HepG2 (cell line): ENCODE measurements around the gene PCTP. TPM values are rescaled to one million over a fixed set of nuclear protein-coding genes. Genes with fewer than 3 reads are reported as not detected.
A peak's percentile ranks its signal among the peaks of the same experiment; 100 is the strongest.

Source experiments
- GLI4 ChIP-seq: sonication (generic); formaldehyde crosslinking; IDR thresholded peaks from 2 replicates; pipeline ENCODE4 v1.5.1; 2020; ENCODE audit warnings: missing genetic modification reagents, mild to moderate bottlenecking, moderate library complexity, borderline replicate concordance
- HDAC6 ChIP-seq: fragments of 200-600 bp; sonication (generic); IDR thresholded peaks from 2 replicates; pipeline ENCODE4 v1.7.0; 2017; ENCODE audit warnings: mild to moderate bottlenecking, antibody characterized with exemption, low read length, low read depth
- KLF6 ChIP-seq: IDR thresholded peaks from 2 replicates; pipeline ENCODE4 v1.8.0; 2016; ENCODE audit warnings: missing biosample characterization, missing genetic modification reagents
- MED13 ChIP-seq: sonication (generic); formaldehyde crosslinking; IDR thresholded peaks from 2 replicates; pipeline ENCODE4 v1.5.0; 2020; ENCODE audit warnings: missing genetic modification reagents
- NCOA1 ChIP-seq: sonication (generic); formaldehyde crosslinking; IDR thresholded peaks from 2 replicates; pipeline ENCODE4 v1.9.0; 2021; ENCODE audit warnings: missing genetic modification reagents
- NFKBIZ ChIP-seq: IDR thresholded peaks from 2 replicates; pipeline ENCODE4 v1.6.1; 2018; ENCODE audit warnings: missing genetic modification reagents, missing compliant biosample characterization
- ZKSCAN8 ChIP-seq: IDR thresholded peaks from 2 replicates; pipeline ENCODE4 v1.6.1; 2016; ENCODE audit warnings: borderline replicate concordance, missing genetic modification reagents, missing compliant biosample characterization
- ZNF292 ChIP-seq: sonication (generic); formaldehyde crosslinking; IDR thresholded peaks from 2 replicates; pipeline ENCODE4 v1.8.1; 2022; ENCODE audit warnings: mild to moderate bottlenecking, low read depth, missing genetic modification reagents, borderline replicate concordance
- ZNF687 ChIP-seq: sonication (generic); formaldehyde crosslinking; IDR thresholded peaks from 2 replicates; pipeline ENCODE4 v1.5.1; 2020; ENCODE audit warnings: mild to moderate bottlenecking, missing genetic modification reagents, moderate library complexity
- polyA plus RNA-seq, 8 experiments: library from polyadenylated mRNA; depleted of rRNA in 3 of 8; stranded (reverse) in 7 of 8; unstranded in 1 of 8; fragments of >200 nt; fragmentation: Illumina TruSeq in 4 of 8; extraction: Trizol in 4 of 8; gene quantifications; 2 replicates each; pipeline versions ENCODE4 v1.2.1 to v1.2.3, GENCODE V29; 2011 to 2016; ENCODE audit warnings: low read depth in 4 of 8, missing spikeins in 1 of 8, mixed read lengths in 1 of 8; ENCODE audit not compliant: insufficient read depth in 1 of 8
- total RNA-seq, 5 experiments: library from RNA; depleted of rRNA; stranded (reverse); fragments of >200 nt; fragmentation: Illumina TruSeq; extraction: Trizol; gene quantifications; 2 replicates each; pipeline ENCODE4 v1.2.3, GENCODE V29; 2016; ENCODE audit warnings: low read depth in 1 of 5
- TF ChIP-seq, protein P1 (sequence below): sonication (generic); formaldehyde crosslinking; IDR thresholded peaks from 2 replicates; pipeline ENCODE4 v1.5.1; 2020; ENCODE audit warnings: missing genetic modification reagents, mild to moderate bottlenecking, borderline replicate concordance
- TF ChIP-seq, protein P2 (sequence below): sonication (generic); formaldehyde crosslinking; IDR thresholded peaks from 2 replicates; pipeline ENCODE4 v1.4.0; 2020; ENCODE audit warnings: mild to moderate bottlenecking, missing genetic modification reagents

PCTP gene
- total and polyA plus RNA-seq, 2 of the 13 experiments (the other 11 are each of a cell fraction or from before 2014, with no cell fraction given), result 37.1 to 50.7 TPM

- TF ChIP-seq, protein P1, sequence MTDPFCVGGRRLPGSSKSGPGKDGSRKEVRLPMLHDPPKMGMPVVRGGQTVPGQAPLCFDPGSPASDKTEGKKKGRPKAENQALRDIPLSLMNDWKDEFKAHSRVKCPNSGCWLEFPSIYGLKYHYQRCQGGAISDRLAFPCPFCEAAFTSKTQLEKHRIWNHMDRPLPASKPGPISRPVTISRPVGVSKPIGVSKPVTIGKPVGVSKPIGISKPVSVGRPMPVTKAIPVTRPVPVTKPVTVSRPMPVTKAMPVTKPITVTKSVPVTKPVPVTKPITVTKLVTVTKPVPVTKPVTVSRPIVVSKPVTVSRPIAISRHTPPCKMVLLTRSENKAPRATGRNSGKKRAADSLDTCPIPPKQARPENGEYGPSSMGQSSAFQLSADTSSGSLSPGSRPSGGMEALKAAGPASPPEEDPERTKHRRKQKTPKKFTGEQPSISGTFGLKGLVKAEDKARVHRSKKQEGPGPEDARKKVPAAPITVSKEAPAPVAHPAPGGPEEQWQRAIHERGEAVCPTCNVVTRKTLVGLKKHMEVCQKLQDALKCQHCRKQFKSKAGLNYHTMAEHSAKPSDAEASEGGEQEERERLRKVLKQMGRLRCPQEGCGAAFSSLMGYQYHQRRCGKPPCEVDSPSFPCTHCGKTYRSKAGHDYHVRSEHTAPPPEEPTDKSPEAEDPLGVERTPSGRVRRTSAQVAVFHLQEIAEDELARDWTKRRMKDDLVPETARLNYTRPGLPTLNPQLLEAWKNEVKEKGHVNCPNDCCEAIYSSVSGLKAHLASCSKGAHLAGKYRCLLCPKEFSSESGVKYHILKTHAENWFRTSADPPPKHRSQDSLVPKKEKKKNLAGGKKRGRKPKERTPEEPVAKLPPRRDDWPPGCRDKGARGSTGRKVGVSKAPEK, result no peak
- TF ChIP-seq GLI4 (peak; percentile 69; the same call in 1 of the 2 replicates), ZNF292 (0 out of 2 replicates have a peak, but pooled peaks have one; percentile 22), ZNF687 (CRISPR knock-in tag) (peak; percentile 96), NCOA1 (no peak), KLF6 (CRISPR knock-in tag) (peak; percentile 90), MED13 (peak; percentile 81; the same call in 1 of the 2 replicates), HDAC6 (no peak), ZKSCAN8 (CRISPR knock-in tag) (peak; percentile 86; the same call in 1 of the 2 replicates), NFKBIZ (CRISPR knock-in tag) (no peak)
- TF ChIP-seq, protein P2, sequence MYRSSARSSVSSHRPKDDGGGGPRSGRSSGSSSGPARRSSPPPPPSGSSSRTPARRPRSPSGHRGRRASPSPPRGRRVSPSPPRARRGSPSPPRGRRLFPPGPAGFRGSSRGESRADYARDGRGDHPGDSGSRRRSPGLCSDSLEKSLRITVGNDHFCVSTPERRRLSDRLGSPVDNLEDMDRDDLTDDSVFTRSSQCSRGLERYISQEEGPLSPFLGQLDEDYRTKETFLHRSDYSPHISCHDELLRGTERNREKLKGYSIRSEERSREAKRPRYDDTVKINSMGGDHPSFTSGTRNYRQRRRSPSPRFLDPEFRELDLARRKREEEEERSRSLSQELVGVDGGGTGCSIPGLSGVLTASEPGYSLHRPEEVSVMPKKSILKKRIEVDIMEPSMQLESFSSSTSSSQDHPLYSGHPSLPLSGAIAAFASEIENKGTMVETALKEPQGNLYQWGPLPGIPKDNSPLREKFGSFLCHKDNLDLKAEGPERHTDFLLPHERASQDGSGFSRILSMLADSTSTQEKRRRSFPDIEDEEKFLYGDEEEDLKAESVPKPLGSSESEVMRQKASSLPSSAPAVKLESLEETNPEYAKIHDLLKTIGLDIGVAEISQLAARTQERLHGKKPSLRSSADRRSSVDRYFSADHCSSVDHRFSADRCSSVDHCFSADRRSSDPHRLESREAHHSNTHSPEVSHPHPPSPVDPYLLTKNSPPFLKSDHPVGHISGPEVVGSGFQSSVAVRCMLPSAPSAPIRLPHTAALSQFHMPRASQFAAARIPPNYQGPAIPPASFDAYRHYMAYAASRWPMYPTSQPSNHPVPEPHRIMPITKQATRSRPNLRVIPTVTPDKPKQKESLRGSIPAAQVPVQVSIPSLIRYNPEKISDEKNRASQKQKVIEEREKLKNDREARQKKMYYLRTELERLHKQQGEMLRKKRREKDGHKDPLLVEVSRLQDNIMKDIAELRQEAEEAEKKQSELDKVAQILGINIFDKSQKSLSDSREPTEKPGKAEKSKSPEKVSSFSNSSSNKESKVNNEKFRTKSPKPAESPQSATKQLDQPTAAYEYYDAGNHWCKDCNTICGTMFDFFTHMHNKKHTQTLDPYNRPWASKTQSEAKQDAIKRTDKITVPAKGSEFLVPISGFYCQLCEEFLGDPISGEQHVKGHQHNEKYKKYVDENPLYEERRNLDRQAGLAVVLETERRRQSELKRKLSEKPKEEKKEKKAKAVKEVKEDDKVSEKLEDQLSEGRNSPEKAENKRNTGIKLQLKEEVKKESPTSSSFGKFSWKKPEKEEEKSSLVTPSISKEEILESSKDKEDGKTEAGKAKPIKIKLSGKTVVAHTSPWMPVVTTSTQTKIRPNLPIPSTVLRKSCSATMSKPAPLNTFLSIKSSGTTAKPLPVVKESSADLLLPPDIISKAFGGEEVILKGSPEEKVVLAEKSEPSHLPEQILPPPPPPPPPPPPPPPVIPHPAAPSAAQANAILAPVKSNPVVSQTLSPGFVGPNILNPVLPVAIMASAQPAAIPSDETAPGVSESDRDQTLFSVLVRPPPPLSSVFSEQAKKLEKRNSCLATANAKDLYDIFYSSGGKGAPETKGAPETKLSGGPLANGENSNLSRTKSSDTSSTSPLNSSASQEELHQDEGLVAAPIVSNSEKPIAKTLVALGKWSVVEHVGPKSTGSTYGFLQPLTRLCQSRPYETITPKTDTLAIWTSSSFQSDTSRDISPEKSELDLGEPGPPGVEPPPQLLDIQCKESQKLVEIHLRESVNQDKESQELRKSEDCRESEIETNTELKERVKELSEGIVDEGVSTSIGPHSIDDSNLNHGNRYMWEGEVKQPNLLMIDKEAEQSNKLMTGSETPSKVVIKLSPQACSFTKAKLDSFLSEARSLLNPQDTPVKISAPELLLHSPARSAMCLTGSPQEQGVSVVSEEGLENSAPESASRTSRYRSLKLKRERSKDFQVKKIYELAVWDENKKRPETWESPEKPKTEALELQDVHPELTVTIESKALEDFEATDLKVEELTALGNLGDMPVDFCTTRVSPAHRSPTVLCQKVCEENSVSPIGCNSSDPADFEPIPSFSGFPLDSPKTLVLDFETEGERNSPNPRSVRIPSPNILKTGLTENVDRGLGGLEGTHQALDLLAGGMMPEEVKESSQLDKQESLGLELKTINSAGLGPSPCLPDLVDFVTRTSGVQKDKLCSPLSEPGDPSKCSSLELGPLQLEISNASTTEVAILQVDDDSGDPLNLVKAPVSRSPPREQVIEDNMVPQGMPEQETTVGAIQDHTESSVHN (CRISPR knock-in tag), result no peak
These were observed at the start of gene PCTP (continued) for GRCh38 chr17:55750750-55751657.
